Omental fat pad (tissue), 4 donors: Measurements from ENCODE around the gene LGALS7. TPM values are rescaled to one million over a fixed set of nuclear protein-coding genes. Genes with fewer than 3 reads are reported as not detected.

ENCODE experiments used
- ATAC-seq: fragments of 150-250 bp; one replicate; pipeline ENCODE4 v1.9.1; 2016; ENCODE audit warnings: mild to moderate bottlenecking, moderate library complexity; ENCODE audit not compliant: low FRiP score
- DNase-seq: peaks from one replicate; pipeline ENCODE4 v3.0.0-alpha.2; 2019; ENCODE audit warnings: low spot score
- CTCF ChIP-seq, 3 donors: fragments of 450-650 bp; IDR thresholded peaks; one replicate each; pipeline ENCODE4 v1.5.1; 2016 to 2017; ENCODE audit warnings: antibody characterized with exemption in 3 of 3, mild to moderate bottlenecking in 3 of 3, moderate library complexity in 2 of 3
- total RNA-seq, 4 donors: library from RNA; depleted of rRNA; stranded (reverse); fragments of >200 nt; gene quantifications; one replicate each; pipeline ENCODE4 v1.1.0, GENCODE V29; 2016

LGALS7 gene
- total RNA-seq, 4 donors from 2014 or later = not detected

GRCh38 chr19:38742296-38742695, 31.0 kb downstream of the LGALS7 start:
- no peak for ATAC-seq
- no peak for DNase-seq
- no peak for TF ChIP-seq CTCF (IDR thresholded peaks at IDR 0.05)

GRCh38 chr19:38741670-38742069, 31.6 kb downstream of the LGALS7 start:
- DNase-seq (no peak), ATAC-seq (no peak)
- no peak for TF ChIP-seq CTCF (IDR thresholded peaks at IDR 0.05)

GRCh38 chr19:38740932-38741331, 32.4 kb downstream of the LGALS7 start:
- no peak for TF ChIP-seq CTCF (IDR thresholded peaks at IDR 0.05)
- ATAC-seq = no peak

GRCh38 chr19:38740257-38740592, 33.1 kb downstream of the LGALS7 start:
- no peak for TF ChIP-seq CTCF (IDR thresholded peaks at IDR 0.05)
- no peak for DNase-seq
- no peak for ATAC-seq

More at GRCh38 chr19:38740932-38741331, 32.4 kb downstream of the LGALS7 start:
- DNase-seq = no peak

- TF ChIP-seq CTCF (IDR thresholded peaks at IDR 0.05) = no peak
Measured at GRCh38 chr19:38739440-38740256, 33.7 kb downstream of the LGALS7 start.

GRCh38 chr19:38737921-38738737, 35.2 kb downstream of the LGALS7 start:
- ATAC-seq = no peak
- DNase-seq = no peak
- TF ChIP-seq CTCF (IDR thresholded peaks at IDR 0.05) = no peak

More at GRCh38 chr19:38739440-38740256, 33.7 kb downstream of the LGALS7 start:
- ATAC-seq (no peak), DNase-seq (no peak)
